ENCODE results near the gene STUB1.

DNA sequence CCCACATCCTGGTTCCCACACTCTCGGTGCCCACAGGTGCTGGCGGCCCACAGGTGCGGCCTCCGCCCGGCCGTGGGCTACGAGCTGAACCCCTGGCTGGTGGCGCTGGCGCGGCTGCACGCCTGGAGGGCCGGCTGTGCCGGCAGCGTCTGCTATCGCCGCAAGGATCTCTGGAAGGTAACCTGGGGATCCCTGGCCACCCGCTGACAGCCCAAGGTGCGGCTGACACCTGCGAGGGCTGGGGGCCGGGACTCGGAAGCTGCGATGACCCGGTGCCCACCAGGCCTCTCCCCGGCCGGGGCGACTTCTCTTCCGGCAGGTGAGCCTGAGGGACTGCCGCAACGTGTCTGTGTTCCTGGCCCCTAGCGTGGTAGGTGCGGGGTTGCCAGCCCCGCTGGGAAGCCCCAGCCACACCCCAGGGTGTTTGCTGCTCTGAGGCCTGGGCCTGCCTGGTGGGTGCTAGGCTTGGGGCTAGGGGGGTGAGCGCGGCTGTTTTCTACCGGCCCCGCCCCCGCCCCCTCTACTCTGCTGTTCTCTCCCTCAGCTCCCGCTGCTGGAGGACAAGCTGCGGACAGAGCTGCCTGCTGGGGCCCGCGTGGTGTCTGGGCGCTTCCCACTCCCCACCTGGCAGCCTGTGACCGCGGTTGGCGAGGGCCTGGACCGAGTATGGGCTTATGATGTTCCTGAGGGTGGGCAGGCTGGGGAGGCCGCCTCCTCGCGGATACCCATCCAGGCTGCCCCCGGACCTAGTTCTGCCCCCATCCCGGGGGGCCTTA lies 41.7 kb downstream of the STUB1 start:
- TF ChIP-seq CTCF (IDR thresholded peaks at IDR 0.05) (no peak), POLR2A (IDR thresholded peaks at IDR 0.05) (no peak)
